Keratinocyte (primary cell): ENCODE data around the gene ERG28.

ENCODE experiments used
- CTCF ChIP-seq, 3 experiments: IDR thresholded peaks in 1 of 3; conservative IDR thresholded peaks in 1 of 3; optimal IDR thresholded peaks in 1 of 3; 2 replicates in 2 of 3; 3 replicates in 1 of 3; pipeline versions ENCODE3 to v1.5.1; 2011; ENCODE audit warnings: low read length in 3 of 3, mild to moderate bottlenecking in 3 of 3, moderate library complexity in 2 of 3, control low read depth in 1 of 3, inconsistent platforms in 1 of 3; ENCODE audit not compliant: insufficient read depth in 2 of 3; ENCODE audit errors: extremely low read depth in 1 of 3
- EZH2 ChIP-seq: IDR thresholded peaks from one replicate; pipeline ENCODE4 v1.6.1; 2012; ENCODE audit warnings: inconsistent platforms, mild to moderate bottlenecking, low read length, moderate library complexity

GRCh38 chr14:75705014-75705413 lies 44.3 kb upstream of the ERG28 start:
- TF ChIP-seq CTCF (optimal IDR thresholded peaks at IDR 0.05 in 1 of 3, IDR thresholded peaks at IDR 0.05 in 1 of 3, conservative IDR thresholded peaks at IDR 0.05 in 1 of 3; ENCODE audit: extremely low read depth in 1 of 3, insufficient read depth in 2 of 3, low read length in 3 of 3) = no peak
- no peak for TF ChIP-seq EZH2
